K562 (cell line): ENCODE data around the gene HEXIM2. TPM values are rescaled to one million over a fixed set of nuclear protein-coding genes. Genes with fewer than 3 reads are reported as not detected.

Source experiments
- BHLHE40 ChIP-seq: IDR thresholded peaks from 2 replicates; pipeline ENCODE4 v1.6.1; 2011; ENCODE audit warnings: low read length, improper control_type of control experiment
- CC2D1A ChIP-seq: fragments of 450-650 bp; IDR thresholded peaks from 2 replicates; pipeline ENCODE4 v1.6.1; 2017; ENCODE audit warnings: mild to moderate bottlenecking
- ETV5 ChIP-seq: sonication (generic); formaldehyde crosslinking; IDR thresholded peaks from 2 replicates; pipeline ENCODE4 v1.4.0; 2020; ENCODE audit warnings: low read depth, mild to moderate bottlenecking, missing genetic modification reagents
- FIP1L1 ChIP-seq: fragments of 200-400 bp; formaldehyde crosslinking; IDR thresholded peaks from 2 replicates; pipeline ENCODE4 v1.6.1; 2018; ENCODE audit warnings: mild to moderate bottlenecking, low read depth, low read length; ENCODE audit not compliant: poor library complexity, severe bottlenecking
- MYBL2 ChIP-seq, 2 experiments: fragments of 450-650 bp in 1 of 2; sonication (generic) in 1 of 2; formaldehyde crosslinking in 1 of 2; IDR thresholded peaks; 2 replicates each; pipeline versions ENCODE4 v1.6.1 to v1.8.1; 2017 to 2022; ENCODE audit warnings: borderline replicate concordance in 1 of 2, inconsistent platforms in 1 of 2, low read depth in 1 of 2, mild to moderate bottlenecking in 1 of 2, missing genetic modification reagents in 1 of 2, moderate library complexity in 1 of 2
- REST ChIP-seq, 2 experiments: fragments of 450-650 bp; formaldehyde crosslinking in 1 of 2; IDR thresholded peaks; 2 replicates each; pipeline versions ENCODE4 v1.4.0 to v1.6.1; 2014 to 2020; ENCODE audit warnings: mild to moderate bottlenecking in 2 of 2, borderline replicate concordance in 1 of 2, low read depth in 1 of 2
- UBTF ChIP-seq, 2 experiments: IDR thresholded peaks; 2 replicates each; pipeline ENCODE4 v1.6.1; 2012; ENCODE audit warnings: improper control_type of control experiment in 2 of 2, low read depth in 2 of 2, low read length in 2 of 2, borderline replicate concordance in 1 of 2
- ZNF224 ChIP-seq: sonication (generic); formaldehyde crosslinking; IDR thresholded peaks from 2 replicates; pipeline ENCODE4 v1.8.0; 2022; ENCODE audit warnings: mild to moderate bottlenecking, missing genetic modification reagents
- ZNF644 ChIP-seq: fragments of 200-800 bp; sonication (Bioruptor generic); IDR thresholded peaks from 2 replicates; pipeline ENCODE4 v1.6.1; 2016; ENCODE audit warnings: low read depth, missing genetic modification characterization, missing compliant biosample characterization
- polyA plus RNA-seq, 8 experiments: library from polyadenylated mRNA; depleted of rRNA in 4 of 8; stranded (reverse) in 5 of 8; unstranded in 3 of 8; fragments of >200 nt; fragmentation: Nextera tagmentation in 2 of 8; fragmentation: Illumina TruSeq in 1 of 8; extraction: Ambion mirVana in 2 of 8; extraction: Trizol in 1 of 8; gene quantifications; 2 replicates each; pipeline versions ENCODE4 v1.2.1 to v1.2.3, GENCODE V29; 2011 to 2014; ENCODE audit warnings: inconsistent platforms in 1 of 8, missing spikeins in 1 of 8
- total RNA-seq, 7 experiments: library from RNA; depleted of rRNA in 6 of 7; stranded (reverse); fragments of >200 nt in 6 of 7; fragmentation: Illumina TruSeq in 2 of 7; extraction: Trizol in 2 of 7; gene quantifications; 2 replicates each; pipeline versions ENCODE4 v1.2.1 to v1.2.3, GENCODE V29; 2011 to 2021; ENCODE audit warnings: low replicate concordance in 1 of 7
- TF ChIP-seq, protein P1 (sequence below): fragments of 450-650 bp; IDR thresholded peaks from 2 replicates; pipeline ENCODE4 v1.6.1; 2016; ENCODE audit warnings: low read depth, mild to moderate bottlenecking, moderate library complexity
- TF ChIP-seq, protein P2 (sequence below): fragments of 250-450 bp; sonication (Bioruptor Pico); IDR thresholded peaks from 2 replicates; pipeline ENCODE4 v1.5.1; 2021; ENCODE audit warnings: mild to moderate bottlenecking

Gene HEXIM2
- total and polyA plus RNA-seq, 9 of the 15 experiments (the other 6 are each of a cell fraction or from before 2014, with no cell fraction given): 0.69 to 3.4 (median 1.1) TPM; not detected in 2

- TF ChIP-seq REST (IDR thresholded peaks at IDR 0.05; ENCODE audit: borderline replicate concordance) (peak; percentile 67), REST (CRISPR knock-in tag; IDR thresholded peaks at IDR 0.05; ENCODE audit: low read depth) (no peak), CC2D1A (no peak), ETV5 (CRISPR knock-in tag) (0 out of 2 replicates have a peak, but pooled peaks have one; percentile 60), FIP1L1 (no peak), UBTF (IDR thresholded peaks at IDR 0.05; ENCODE audit: borderline replicate concordance in 1 of 2, low read depth in 2 of 2, low read length in 2 of 2) (no peak), ZNF224 (CRISPR knock-in tag) (no peak), BHLHE40 (no peak), MYBL2 (IDR thresholded peaks at IDR 0.05; ENCODE audit: low read depth) (no peak), MYBL2 (CRISPR knock-in tag; IDR thresholded peaks at IDR 0.05; ENCODE audit: borderline replicate concordance) (no peak), ZNF644 (tag) (no peak)
- TF ChIP-seq, protein P1, sequence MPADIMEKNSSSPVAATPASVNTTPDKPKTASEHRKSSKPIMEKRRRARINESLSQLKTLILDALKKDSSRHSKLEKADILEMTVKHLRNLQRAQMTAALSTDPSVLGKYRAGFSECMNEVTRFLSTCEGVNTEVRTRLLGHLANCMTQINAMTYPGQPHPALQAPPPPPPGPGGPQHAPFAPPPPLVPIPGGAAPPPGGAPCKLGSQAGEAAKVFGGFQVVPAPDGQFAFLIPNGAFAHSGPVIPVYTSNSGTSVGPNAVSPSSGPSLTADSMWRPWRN: no peak
- TF ChIP-seq, protein P2, sequence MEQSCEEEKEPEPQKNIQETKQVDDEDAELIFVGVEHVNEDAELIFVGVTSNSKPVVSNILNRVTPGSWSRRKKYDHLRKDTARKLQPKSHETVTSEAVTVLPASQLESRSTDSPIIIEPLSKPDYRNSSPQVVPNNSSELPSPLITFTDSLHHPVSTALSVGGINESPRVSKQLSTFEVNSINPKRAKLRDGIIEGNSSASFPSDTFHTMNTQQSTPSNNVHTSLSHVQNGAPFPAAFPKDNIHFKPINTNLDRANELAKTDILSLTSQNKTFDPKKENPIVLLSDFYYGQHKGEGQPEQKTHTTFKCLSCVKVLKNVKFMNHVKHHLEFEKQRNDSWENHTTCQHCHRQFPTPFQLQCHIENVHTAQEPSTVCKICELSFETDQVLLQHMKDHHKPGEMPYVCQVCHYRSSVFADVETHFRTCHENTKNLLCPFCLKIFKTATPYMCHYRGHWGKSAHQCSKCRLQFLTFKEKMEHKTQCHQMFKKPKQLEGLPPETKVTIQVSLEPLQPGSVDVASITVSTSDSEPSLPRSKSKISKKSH (CRISPR knock-in tag): no peak
These were observed 12.5 kb upstream of the HEXIM2 start (continued) for GRCh38 chr17:45149037-45149668.
